HepG2 (cell line): ENCODE measurements around the gene LITAFD. TPM values are rescaled to one million over a fixed set of nuclear protein-coding genes. Genes with fewer than 3 reads are reported as not detected.

Source experiments
- AGO2 ChIP-seq: fragments of 200-400 bp; formaldehyde crosslinking; optimal IDR thresholded peaks from 2 replicates; pipeline ENCODE3; 2017; ENCODE audit warnings: mild to moderate bottlenecking, low read depth, low read length, moderate library complexity
- FOXO4 ChIP-seq: sonication (generic); formaldehyde crosslinking; conservative IDR thresholded peaks from 2 replicates; pipeline ENCODE4 v1.8.1; 2023; ENCODE audit warnings: missing genetic modification reagents
- HNRNPUL1 ChIP-seq: fragments of 200-400 bp; formaldehyde crosslinking; IDR thresholded peaks from 2 replicates; pipeline ENCODE4 v1.6.1; 2017; ENCODE audit warnings: low read depth, mild to moderate bottlenecking, low read length, moderate library complexity
- KAT7 ChIP-seq: IDR thresholded peaks from 2 replicates; pipeline ENCODE4 v1.6.1; 2018; ENCODE audit warnings: borderline replicate concordance, missing compliant biosample characterization
- MIER3 ChIP-seq: IDR thresholded peaks from 2 replicates; pipeline ENCODE4 v1.6.1; 2016; ENCODE audit warnings: missing compliant biosample characterization, borderline replicate concordance
- MTA3 ChIP-seq: sonication (generic); formaldehyde crosslinking; IDR thresholded peaks from 2 replicates; pipeline ENCODE4 v1.4.0; 2020; ENCODE audit warnings: missing genetic modification reagents
- MYPOP ChIP-seq: sonication (generic); formaldehyde crosslinking; IDR thresholded peaks from 2 replicates; pipeline ENCODE4 v1.8.1; 2023; ENCODE audit warnings: mild to moderate bottlenecking, moderate library complexity, missing genetic modification reagents
- NFYC ChIP-seq: IDR thresholded peaks from 2 replicates; pipeline ENCODE4 v1.6.1; 2016; ENCODE audit warnings: missing genetic modification reagents, missing compliant biosample characterization
- RBM22 ChIP-seq: fragments of 200-400 bp; formaldehyde crosslinking; optimal IDR thresholded peaks from 2 replicates; pipeline ENCODE3; 2017; ENCODE audit warnings: mild to moderate bottlenecking, low read length, moderate library complexity
- RFXANK ChIP-seq: IDR thresholded peaks from 2 replicates; pipeline ENCODE4 v1.6.1; 2016
- SMAD3 ChIP-seq: sonication (generic); formaldehyde crosslinking; IDR thresholded peaks from 2 replicates; pipeline ENCODE4 v1.4.0; 2020; ENCODE audit warnings: missing genetic modification reagents
- SNAI1 ChIP-seq: sonication (generic); formaldehyde crosslinking; IDR thresholded peaks from 2 replicates; pipeline ENCODE4 v1.5.0; 2020; ENCODE audit warnings: mild to moderate bottlenecking, missing genetic modification reagents, borderline replicate concordance
- TEAD2 ChIP-seq: sonication (generic); formaldehyde crosslinking; IDR thresholded peaks from 2 replicates; pipeline ENCODE4 v1.9.0; 2021; ENCODE audit warnings: missing genetic modification reagents
- TRIM24 ChIP-seq: sonication (generic); formaldehyde crosslinking; IDR thresholded peaks from 2 replicates; pipeline ENCODE4 v1.8.0; 2022; ENCODE audit warnings: mild to moderate bottlenecking, missing genetic modification reagents
- ZBTB20 ChIP-seq: sonication (generic); formaldehyde crosslinking; IDR thresholded peaks from 2 replicates; pipeline ENCODE4 v1.8.1; 2023; ENCODE audit warnings: missing genetic modification reagents, low read depth, mild to moderate bottlenecking, borderline replicate concordance
- ZBTB37 ChIP-seq: sonication (generic); formaldehyde crosslinking; IDR thresholded peaks from 2 replicates; pipeline ENCODE4 v1.4.0; 2020; ENCODE audit warnings: mild to moderate bottlenecking, missing genetic modification reagents
- ZFP37 ChIP-seq: sonication (generic); formaldehyde crosslinking; IDR thresholded peaks from 2 replicates; pipeline ENCODE4 v1.4.0; 2020; ENCODE audit warnings: missing genetic modification reagents, borderline replicate concordance
- ZNF24 ChIP-seq: fragments of 450-650 bp; IDR thresholded peaks from 2 replicates; pipeline ENCODE4 v1.6.1; 2017; ENCODE audit warnings: antibody characterized with exemption, mild to moderate bottlenecking
- ZNF292 ChIP-seq: sonication (generic); formaldehyde crosslinking; IDR thresholded peaks from 2 replicates; pipeline ENCODE4 v1.8.1; 2022; ENCODE audit warnings: mild to moderate bottlenecking, low read depth, missing genetic modification reagents, borderline replicate concordance
- ZNF562 ChIP-seq: sonication (generic); formaldehyde crosslinking; IDR thresholded peaks from 2 replicates; pipeline ENCODE4 v1.8.0; 2022; ENCODE audit warnings: missing genetic modification reagents, borderline replicate concordance
- ZNF678 ChIP-seq: sonication (generic); formaldehyde crosslinking; IDR thresholded peaks from 2 replicates; pipeline ENCODE4 v1.4.0; 2020; ENCODE audit warnings: mild to moderate bottlenecking, missing genetic modification reagents
- ZNF781 ChIP-seq: sonication (generic); formaldehyde crosslinking; IDR thresholded peaks from 2 replicates; pipeline ENCODE4 v1.5.1; 2020; ENCODE audit warnings: borderline replicate concordance, mild to moderate bottlenecking, missing genetic modification reagents; ENCODE audit errors: not compliant biosample characterization
- polyA plus RNA-seq, 8 experiments: library from polyadenylated mRNA; depleted of rRNA in 3 of 8; stranded (reverse) in 7 of 8; unstranded in 1 of 8; fragments of >200 nt; fragmentation: Illumina TruSeq in 4 of 8; extraction: Trizol in 4 of 8; gene quantifications; 2 replicates each; pipeline versions ENCODE4 v1.2.1 to v1.2.3, GENCODE V29; 2011 to 2016; ENCODE audit warnings: low read depth in 4 of 8, missing spikeins in 1 of 8, mixed read lengths in 1 of 8; ENCODE audit not compliant: insufficient read depth in 1 of 8
- total RNA-seq, 5 experiments: library from RNA; depleted of rRNA; stranded (reverse); fragments of >200 nt; fragmentation: Illumina TruSeq; extraction: Trizol; gene quantifications; 2 replicates each; pipeline ENCODE4 v1.2.3, GENCODE V29; 2016; ENCODE audit warnings: low read depth in 1 of 5
- TF ChIP-seq, protein P1 (sequence below): sonication (generic); formaldehyde crosslinking; IDR thresholded peaks from 2 replicates; pipeline ENCODE4 v1.4.0; 2020; ENCODE audit warnings: missing genetic modification reagents
- TF ChIP-seq, protein P2 (sequence below): sonication (generic); formaldehyde crosslinking; conservative IDR thresholded peaks from 2 replicates; pipeline ENCODE4 v1.4.0; 2020; ENCODE audit warnings: missing genetic modification reagents

Gene LITAFD
- total and polyA plus RNA-seq, 2 of the 13 experiments (the other 11 are each of a cell fraction or from before 2014, with no cell fraction given), result not detected

DNA sequence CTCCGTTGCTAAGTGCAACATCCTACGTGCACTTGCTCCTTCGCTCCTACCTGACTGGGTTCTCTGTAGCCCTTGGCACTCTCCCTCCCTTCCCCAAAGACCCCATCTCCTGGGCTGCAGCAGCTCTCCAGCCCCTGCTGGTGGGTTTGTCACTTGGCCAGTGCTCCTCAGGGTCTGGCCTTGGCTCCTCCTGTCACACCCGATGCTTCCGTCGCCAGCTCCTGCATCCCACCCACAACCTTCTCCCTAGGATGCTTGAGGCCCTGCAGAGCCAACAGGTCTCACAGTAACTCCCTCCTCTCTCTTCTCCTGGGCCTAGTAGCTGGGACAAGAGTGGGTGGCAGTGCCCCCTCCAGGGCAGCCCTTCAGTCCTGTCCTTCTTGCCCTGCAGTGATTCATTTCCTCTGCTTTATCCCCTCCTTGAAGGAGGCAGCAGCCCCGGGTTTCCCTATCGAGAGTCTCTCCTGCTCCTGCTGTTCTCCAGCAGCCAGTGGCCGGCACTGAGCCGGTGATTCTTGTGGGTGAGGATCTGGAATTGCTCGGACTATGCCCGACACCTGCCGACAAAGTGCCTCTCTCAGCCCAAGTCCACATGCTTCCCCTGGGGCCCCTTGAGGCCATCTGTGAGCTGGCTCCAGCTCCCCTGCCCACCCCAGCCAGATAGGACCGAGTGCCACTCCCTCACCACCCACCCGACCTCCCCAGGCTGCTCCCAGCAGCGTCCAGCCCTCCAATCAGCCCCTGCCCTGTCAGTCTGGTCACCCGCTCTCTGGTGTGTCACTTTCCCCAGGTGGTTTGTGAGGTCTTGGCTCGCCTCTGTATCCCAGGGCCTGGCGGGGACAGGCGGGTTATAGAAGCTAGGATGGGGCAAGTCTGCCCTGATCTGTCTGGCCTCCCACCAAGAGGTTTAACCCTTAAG, 3.8 kb downstream of the LITAFD start (continued):
- TF ChIP-seq ZFP37 (no peak), RFXANK (no peak), SNAI1 (no peak), ZNF24 (no peak), RBM22 (peak; percentile 93), AGO2 (peak; percentile 98), ZNF678 (CRISPR knock-in tag) (no peak), MIER3 (CRISPR knock-in tag) (no peak; the same call in 1 of the 2 replicates), ZNF781 (no peak), NFYC (CRISPR knock-in tag) (no peak), FOXO4 (no peak), SMAD3 (CRISPR knock-in tag) (no peak), MYPOP (CRISPR knock-in tag) (peak; percentile 6; the same call in 1 of the 2 replicates), ZNF562 (CRISPR knock-in tag) (no peak), ZBTB37 (CRISPR knock-in tag) (no peak), HNRNPUL1 (no peak), TEAD2 (no peak), KAT7 (CRISPR knock-in tag) (no peak), MTA3 (CRISPR knock-in tag) (no peak), ZBTB20 (peak; percentile 68; the same call in 1 of the 2 replicates), TRIM24 (CRISPR knock-in tag) (no peak), ZNF292 (CRISPR knock-in tag) (no peak; the same call in 1 of the 2 replicates)
- TF ChIP-seq, protein P1, sequence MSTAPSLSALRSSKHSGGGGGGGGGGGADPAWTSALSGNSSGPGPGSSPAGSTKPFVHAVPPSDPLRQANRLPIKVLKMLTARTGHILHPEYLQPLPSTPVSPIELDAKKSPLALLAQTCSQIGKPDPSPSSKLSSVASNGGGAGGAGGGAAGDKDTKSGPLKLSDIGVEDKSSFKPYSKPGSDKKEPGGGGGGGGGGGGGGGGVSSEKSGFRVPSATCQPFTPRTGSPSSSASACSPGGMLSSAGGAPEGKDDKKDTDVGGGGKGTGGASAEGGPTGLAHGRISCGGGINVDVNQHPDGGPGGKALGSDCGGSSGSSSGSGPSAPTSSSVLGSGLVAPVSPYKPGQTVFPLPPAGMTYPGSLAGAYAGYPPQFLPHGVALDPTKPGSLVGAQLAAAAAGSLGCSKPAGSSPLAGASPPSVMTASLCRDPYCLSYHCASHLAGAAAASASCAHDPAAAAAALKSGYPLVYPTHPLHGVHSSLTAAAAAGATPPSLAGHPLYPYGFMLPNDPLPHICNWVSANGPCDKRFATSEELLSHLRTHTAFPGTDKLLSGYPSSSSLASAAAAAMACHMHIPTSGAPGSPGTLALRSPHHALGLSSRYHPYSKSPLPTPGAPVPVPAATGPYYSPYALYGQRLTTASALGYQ (CRISPR knock-in tag), result no peak
- TF ChIP-seq, protein P2, sequence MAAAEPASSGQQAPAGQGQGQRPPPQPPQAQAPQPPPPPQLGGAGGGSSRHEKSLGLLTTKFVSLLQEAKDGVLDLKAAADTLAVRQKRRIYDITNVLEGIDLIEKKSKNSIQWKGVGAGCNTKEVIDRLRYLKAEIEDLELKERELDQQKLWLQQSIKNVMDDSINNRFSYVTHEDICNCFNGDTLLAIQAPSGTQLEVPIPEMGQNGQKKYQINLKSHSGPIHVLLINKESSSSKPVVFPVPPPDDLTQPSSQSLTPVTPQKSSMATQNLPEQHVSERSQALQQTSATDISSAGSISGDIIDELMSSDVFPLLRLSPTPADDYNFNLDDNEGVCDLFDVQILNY, result no peak
